B cell (primary cell): Measurements from ENCODE around the gene RAD51B. TPM values are rescaled to one million over a fixed set of nuclear protein-coding genes. Genes with fewer than 3 reads are reported as not detected.

Experiments used
- ATAC-seq: fragments of 200-7000 bp; cut with Tn5 transposase; one replicate; pipeline ENCODE4 v1.10.0; 2021; ENCODE audit warnings: low read depth, mild to moderate bottlenecking, moderate number of reproducible peaks, moderate library complexity
- CTCF ChIA-PET: fragments of 350-600 bp; sonication (Branson Sonifier 250); formaldehyde crosslinking; loops from one replicate; lab custom pipeline; 2021; ENCODE audit warnings: antibody characterized with exemption, inconsistent platforms; lab: Charles Lee
- POLR2A ChIA-PET: fragments of 350-600 bp; sonication (Branson Sonifier 250); formaldehyde crosslinking; loops from one replicate; lab custom pipeline; 2021; ENCODE audit warnings: antibody characterized with exemption; lab: Charles Lee
- DNase-seq: peaks from one replicate; pipeline ENCODE4 v3.0.0; 2013
- H2AFZ ChIP-seq: 2 replicates; pipeline ENCODE4 v1.6.1; 2012; ENCODE audit warnings: mild to moderate bottlenecking, low read depth, low read length; ENCODE audit not compliant: insufficient read depth, poor library complexity, severe bottlenecking
- H3K27ac ChIP-seq, 2 donors: 1 replicate in 1 of 2; 2 replicates in 1 of 2; pipeline ENCODE4 v1.5.1; 2012 to 2013; ENCODE audit warnings: low read length in 2 of 2, mild to moderate bottlenecking in 2 of 2, moderate library complexity in 1 of 2
- H3K27me3 ChIP-seq, 4 experiments: fragments of 200-600 bp in 1 of 4; sonication (generic) in 1 of 4; replicated peaks in 1 of 4; 1 replicate in 2 of 4; 2 replicates in 2 of 4; pipeline versions ENCODE4 v1.6.1 to v1.7.0; 2013 to 2016; ENCODE audit warnings: low read length in 3 of 4, mild to moderate bottlenecking in 2 of 4, mixed read lengths in 1 of 4, moderate library complexity in 1 of 4; ENCODE audit not compliant: insufficient read depth in 4 of 4, control insufficient read depth in 3 of 4; ENCODE audit errors: control extremely low read depth in 1 of 4
- H3K36me3 ChIP-seq, 2 experiments: replicated peaks in 1 of 2; 1 replicate in 1 of 2; 2 replicates in 1 of 2; pipeline versions ENCODE4 v1.6.1 to v1.7.1; 2013; ENCODE audit warnings: low read length in 1 of 2; ENCODE audit not compliant: insufficient read depth in 2 of 2, control insufficient read depth in 1 of 2; ENCODE audit errors: control extremely low read depth in 1 of 2, extremely low read depth in 1 of 2
- H3K4me1 ChIP-seq, 2 donors: fragments of 200-600 bp in 1 of 2; sonication (generic) in 1 of 2; 1 replicate in 1 of 2; 2 replicates in 1 of 2; pipeline versions ENCODE4 v1.5.1 to v1.6.1; 2013 to 2017; ENCODE audit warnings: low read length in 2 of 2; ENCODE audit not compliant: control insufficient read depth in 2 of 2, insufficient read depth in 2 of 2
- H3K4me2 ChIP-seq: replicated peaks from 2 replicates; pipeline ENCODE3; 2012; ENCODE audit warnings: mild to moderate bottlenecking, low read depth, low read length; ENCODE audit not compliant: poor library complexity, severe bottlenecking
- H3K4me3 ChIP-seq, 5 experiments: fragments of 200-600 bp in 1 of 5; sonication (generic) in 1 of 5; 1 replicate in 3 of 5; 2 replicates in 2 of 5; pipeline versions ENCODE4 v1.5.1 to v1.7.0; 2011 to 2016; ENCODE audit warnings: low read length in 4 of 5, mild to moderate bottlenecking in 4 of 5, low read depth in 2 of 5, control low read depth in 1 of 5, moderate library complexity in 1 of 5; ENCODE audit not compliant: insufficient read depth in 1 of 5; ENCODE audit errors: control extremely low read depth in 1 of 5, extremely low read depth in 1 of 5
- H3K79me2 ChIP-seq: fragments of 200-600 bp; sonication (generic); one replicate; pipeline ENCODE4 v1.6.0; 2016; ENCODE audit warnings: low read length; ENCODE audit not compliant: control insufficient read depth, insufficient read depth
- H3K9ac ChIP-seq: fragments of 200-600 bp; sonication (generic); 2 replicates; pipeline ENCODE4 v1.6.1; 2017; ENCODE audit warnings: mild to moderate bottlenecking, low read length, moderate library complexity
- H3K9me3 ChIP-seq, 3 donors: one replicate each; pipeline versions ENCODE4 v1.6.1 to v1.7.1; 2013; ENCODE audit warnings: low read length in 2 of 3; ENCODE audit not compliant: control insufficient read depth in 2 of 3, insufficient read depth in 1 of 3; ENCODE audit errors: control extremely low read depth in 1 of 3
- H4K20me1 ChIP-seq: 2 replicates; pipeline ENCODE4 v1.6.0; 2012; ENCODE audit warnings: mild to moderate bottlenecking, low read length; ENCODE audit not compliant: insufficient read depth, control insufficient read depth, poor library complexity, severe bottlenecking
- H3K27ac Mint-ChIP-seq: one replicate; pipeline ENCODE4 v1.8.0; 2021; ENCODE audit warnings: mixed read lengths
- H3K27me3 Mint-ChIP-seq: one replicate; pipeline ENCODE4 v1.8.0; 2021; ENCODE audit warnings: mixed read lengths
- H3K4me1 Mint-ChIP-seq: one replicate; pipeline ENCODE4 v1.8.0; 2021; ENCODE audit warnings: mixed read lengths
- H3K4me3 Mint-ChIP-seq: one replicate; pipeline ENCODE4 v1.8.0; 2021; ENCODE audit warnings: mixed read lengths
- H3K9me3 Mint-ChIP-seq: one replicate; pipeline ENCODE4 v1.8.0; 2022; ENCODE audit warnings: mixed read lengths; ENCODE audit not compliant: insufficient read depth
- EZH2 ChIP-seq: IDR thresholded peaks from 2 replicates; pipeline ENCODE4 v1.6.1; 2012; ENCODE audit warnings: borderline replicate concordance, low read depth, mild to moderate bottlenecking, moderate library complexity, low read length; ENCODE audit not compliant: insufficient read depth, poor library complexity, severe bottlenecking
- WGBS: methylation state at CpG from one replicate; pipeline ENCODE4 v1.1.5; 2013; ENCODE audit warnings: missing lambda C conversion rate; ENCODE audit not compliant: insufficient coverage; 5-methylcytosine and 5-hydroxymethylcytosine counted together
- intact Hi-C: fragments of 100-400 bp; cut with micrococcal nuclease; formaldehyde crosslinking; loops from one replicate; pipeline ENCODE4 v1.10.0; 2022
- polyA plus RNA-seq: library from polyadenylated mRNA; depleted of rRNA; stranded (reverse); fragments of >200 nt; gene quantifications from 2 replicates; pipeline ENCODE4 v1.2.3, GENCODE V29; 2012
- total RNA-seq, 2 donors: library from RNA; stranded (reverse); fragments of 120-200 nt in 1 of 2; gene quantifications; 1 replicate in 1 of 2; 2 replicates in 1 of 2; pipeline versions ENCODE4 v1.2.3 to v1.2.4, GENCODE V29; 2013 to 2022
- TF ChIP-seq, protein P1 (sequence below): fragments of 200-600 bp; IDR thresholded peaks from one replicate; pipeline ENCODE4 v1.8.0; 2022; ENCODE audit warnings: antibody characterized with exemption, mild to moderate bottlenecking

RAD51B gene
- total and polyA plus RNA-seq, 2 donors (not counting 1 experiment from before 2014, with no cell fraction given) = 6.5 to 60.6 TPM

DNA sequence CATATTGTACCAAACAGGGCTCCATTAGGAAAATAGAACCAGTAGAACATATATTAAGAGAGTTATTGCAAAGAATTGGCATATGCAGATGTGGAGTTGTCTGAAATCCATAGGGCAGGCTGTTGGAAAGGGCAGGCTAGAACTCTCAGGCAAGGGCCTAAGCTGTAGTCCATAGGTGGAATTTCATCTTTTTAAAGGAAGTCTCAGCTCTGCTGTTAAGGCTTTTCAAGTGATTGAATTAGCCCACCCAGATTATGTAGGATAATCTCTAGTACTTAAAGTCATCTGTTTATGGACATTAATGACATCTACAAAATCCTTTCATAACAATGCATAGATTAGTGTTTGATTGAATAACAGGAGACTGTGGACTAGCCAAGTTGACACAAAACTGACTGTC lies 59.4 kb downstream of the RAD51B start:
- TF ChIP-seq EZH2 = no peak
- TF ChIP-seq, protein P1, sequence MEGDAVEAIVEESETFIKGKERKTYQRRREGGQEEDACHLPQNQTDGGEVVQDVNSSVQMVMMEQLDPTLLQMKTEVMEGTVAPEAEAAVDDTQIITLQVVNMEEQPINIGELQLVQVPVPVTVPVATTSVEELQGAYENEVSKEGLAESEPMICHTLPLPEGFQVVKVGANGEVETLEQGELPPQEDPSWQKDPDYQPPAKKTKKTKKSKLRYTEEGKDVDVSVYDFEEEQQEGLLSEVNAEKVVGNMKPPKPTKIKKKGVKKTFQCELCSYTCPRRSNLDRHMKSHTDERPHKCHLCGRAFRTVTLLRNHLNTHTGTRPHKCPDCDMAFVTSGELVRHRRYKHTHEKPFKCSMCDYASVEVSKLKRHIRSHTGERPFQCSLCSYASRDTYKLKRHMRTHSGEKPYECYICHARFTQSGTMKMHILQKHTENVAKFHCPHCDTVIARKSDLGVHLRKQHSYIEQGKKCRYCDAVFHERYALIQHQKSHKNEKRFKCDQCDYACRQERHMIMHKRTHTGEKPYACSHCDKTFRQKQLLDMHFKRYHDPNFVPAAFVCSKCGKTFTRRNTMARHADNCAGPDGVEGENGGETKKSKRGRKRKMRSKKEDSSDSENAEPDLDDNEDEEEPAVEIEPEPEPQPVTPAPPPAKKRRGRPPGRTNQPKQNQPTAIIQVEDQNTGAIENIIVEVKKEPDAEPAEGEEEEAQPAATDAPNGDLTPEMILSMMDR = no peak
- H3K27me3 Mint-ChIP-seq = no peaks in the 10 kb centered on the region
- no peaks in the 10 kb centered on the region for H3K36me3 ChIP-seq
- H3K4me2 ChIP-seq = no peak overlapping the region
- H4K20me1 ChIP-seq = no peaks in the 10 kb centered on the region
- no peaks in the 10 kb centered on the region for H3K27me3 ChIP-seq
- H3K9ac ChIP-seq = no peak overlapping the region
- H3K9me3 Mint-ChIP-seq = no peaks in the 10 kb centered on the region
- no peak for ATAC-seq
- no peak overlapping the region for H3K4me3 ChIP-seq
- H3K9me3 ChIP-seq = no peaks in the 10 kb centered on the region
- no peaks in the 10 kb centered on the region for H3K79me2 ChIP-seq
- no peak overlapping the region for H3K27ac ChIP-seq
- H2AFZ ChIP-seq = no peak overlapping the region
- DNase-seq = no peak
- H3K27ac Mint-ChIP-seq = no peak overlapping the region
- H3K4me1 ChIP-seq = peaks cover 0 to 3% of the 10 kb centered on the region in 2 donors
- intact Hi-C loops = no loop called here
- ChIA-PET POLR2A (no interaction called here), CTCF (no interaction called here)
- peaks cover 6% of the 10 kb centered on the region for H3K4me1 Mint-ChIP-seq
- no peak overlapping the region for H3K4me3 Mint-ChIP-seq

DNA sequence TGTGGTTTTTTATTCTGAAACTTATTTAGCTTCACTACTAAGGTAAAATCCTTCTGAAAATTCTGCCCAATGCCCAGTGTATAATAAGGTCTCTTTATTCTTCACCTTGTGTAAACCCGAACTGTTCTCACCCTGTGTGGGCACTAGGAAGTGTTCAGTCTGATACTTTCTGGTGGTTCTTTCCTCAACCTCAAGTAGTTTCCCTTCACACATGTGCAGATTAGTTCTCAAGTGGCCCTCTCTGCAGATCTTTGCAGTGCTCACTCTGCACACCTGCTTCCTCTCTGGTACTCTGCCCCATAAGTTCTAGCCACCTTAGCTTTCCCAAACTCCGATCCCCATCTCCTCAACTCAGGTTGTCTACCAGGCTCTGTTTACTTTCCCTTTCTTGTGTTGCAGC lies 61.6 kb downstream of the RAD51B start:
- Histone ChIP-seq H2AFZ (no peak overlapping the region), H3K9ac (no peak overlapping the region), H3K4me1 (peaks cover 0 to 3% of the 10 kb centered on the region in 2 donors), H3K4me2 (no peak overlapping the region), H3K4me3 (no peak overlapping the region), H4K20me1 (no peaks in the 10 kb centered on the region), H3K9me3 (no peaks in the 10 kb centered on the region), H3K27me3 (no peaks in the 10 kb centered on the region), H3K36me3 (no peaks in the 10 kb centered on the region), H3K79me2 (no peaks in the 10 kb centered on the region), H3K27ac (no peak overlapping the region)
- POLR2A ChIA-PET = no interaction called here
- H3K27me3 Mint-ChIP-seq = no peaks in the 10 kb centered on the region
- H3K9me3 Mint-ChIP-seq = no peaks in the 10 kb centered on the region
- intact Hi-C loops = loop anchor here (5.0 kb wide), 1 partner anchor 961 kb away; no protein-coding TSS in a partner anchor
- CTCF ChIA-PET = interaction anchor here (1.3 kb wide), 1 partner anchor 963 kb away, joined by 9 read pairs; no protein-coding TSS in a partner anchor
- ATAC-seq = no peak
- H3K27ac Mint-ChIP-seq = no peak overlapping the region
- DNase-seq = no peak
- TF ChIP-seq, protein P1 = no peak
- TF ChIP-seq EZH2 = no peak
- H3K4me3 Mint-ChIP-seq = no peak overlapping the region
- no CpG with 5 or more reads among the region's 2 CpGs for WGBS
- H3K4me1 Mint-ChIP-seq = peaks cover 6% of the 10 kb centered on the region
